Smooth muscle cell of trachea (primary cell): ENCODE results near the gene KLHL42. TPM values are rescaled to one million over a fixed set of nuclear protein-coding genes. Genes with fewer than 3 reads are reported as not detected.

Experiments
- total RNA-seq: library from RNA; depleted of rRNA; stranded (reverse); fragments of >200 nt; gene quantifications from 2 replicates; pipeline ENCODE4 v1.2.1, GENCODE V29; 2014

The KLHL42 gene
- total RNA-seq: 15.9 and 29.1 TPM in 2 replicates

GRCh38 chr12:27779920-27780611 is at the start of gene KLHL42, which contains the start of gene MANSC4:
KLHL42 (plus strand) TSS chr12:27780233; CDS start chr12:27780331, 98 bp downstream.
MANSC4 (minus strand) TSS chr12:27780236; CDS start chr12:27771276, 8,960 bp downstream.

Other genes starting within 250 kb of the KLHL42 start
- 0.83 and 1.3 TPM in 2 replicates for gene REP15, start 83.8 kb upstream of the KLHL42 start, total RNA-seq
- 46.1 and 68.7 TPM in 2 replicates for gene MRPS35, start 69.4 kb upstream of the KLHL42 start, total RNA-seq
- gene MANSC4, start within 50 bp of the KLHL42 start, total RNA-seq: not detected in 2 replicates
- 0.83 and 1.9 TPM in 2 replicates for gene PTHLH, start 192.5 kb downstream of the KLHL42 start, total RNA-seq